ENCODE data around the gene SYPL1.

Gene SYPL1

GRCh38 chr7:106048706-106049020 is 63.4 kb downstream of the SYPL1 start:
- H3K4me3 ChIP-seq (ENCODE audit: low read depth, low read length), result no peak overlapping the region
- no peak for DNase-seq (ENCODE audit: low read depth)
- TF ChIP-seq CTCF (IDR thresholded peaks at IDR 0.05; ENCODE audit: low read depth, low read length), result no peak

- H3K4me3 ChIP-seq (ENCODE audit: low read depth, low read length), result no peak overlapping the region
- DNase-seq (ENCODE audit: low read depth), result no peak
- TF ChIP-seq MAX (IDR thresholded peaks at IDR 0.05; ENCODE audit: low read depth, low read length), result no peak
- TF ChIP-seq CTCF (IDR thresholded peaks at IDR 0.05; ENCODE audit: low read depth, low read length), result no peak
- TF ChIP-seq POLR2A (IDR thresholded peaks at IDR 0.05; ENCODE audit: extremely low read depth, insufficient read length), result no peak
- no peak for TF ChIP-seq MYC (IDR thresholded peaks at IDR 0.05; ENCODE audit: low read depth, low read length)
Observed at GRCh38 chr7:106047818-106048705, 64.0 kb downstream of the SYPL1 start.

- TF ChIP-seq MAX (IDR thresholded peaks at IDR 0.05; ENCODE audit: low read depth, low read length) (no peak), CTCF (IDR thresholded peaks at IDR 0.05; ENCODE audit: low read depth, low read length) (no peak), MYC (IDR thresholded peaks at IDR 0.05; ENCODE audit: low read depth, low read length) (no peak), POLR2A (IDR thresholded peaks at IDR 0.05; ENCODE audit: extremely low read depth, insufficient read length) (no peak)
- no peak overlapping the region for H3K4me3 ChIP-seq (ENCODE audit: low read depth, low read length)
- DNase-seq (ENCODE audit: low read depth), result no peak
Observed at GRCh38 chr7:106047184-106047583, 64.9 kb downstream of the SYPL1 start.

- no peak for DNase-seq (ENCODE audit: low read depth)
Observed at GRCh38 chr7:106045586-106045985, 66.5 kb downstream of the SYPL1 start.

GRCh38 chr7:106045139-106045538 is 67.0 kb downstream of the SYPL1 start:
- TF ChIP-seq CTCF (IDR thresholded peaks at IDR 0.05; ENCODE audit: low read depth, low read length) (no peak), MAX (IDR thresholded peaks at IDR 0.05; ENCODE audit: low read depth, low read length) (no peak), MYC (IDR thresholded peaks at IDR 0.05; ENCODE audit: low read depth, low read length) (no peak)
- no peak overlapping the region for H3K4me3 ChIP-seq (ENCODE audit: low read depth, low read length)
- DNase-seq (ENCODE audit: low read depth), result no peak

More at GRCh38 chr7:106045586-106045985, 66.5 kb downstream of the SYPL1 start:
- H3K4me3 ChIP-seq (ENCODE audit: low read depth, low read length), result no peak overlapping the region
- TF ChIP-seq CTCF (IDR thresholded peaks at IDR 0.05; ENCODE audit: low read depth, low read length) (no peak), POLR2A (IDR thresholded peaks at IDR 0.05; ENCODE audit: extremely low read depth, insufficient read length) (no peak), MYC (IDR thresholded peaks at IDR 0.05; ENCODE audit: low read depth, low read length) (no peak), MAX (IDR thresholded peaks at IDR 0.05; ENCODE audit: low read depth, low read length) (no peak)

- no peak for TF ChIP-seq CTCF (IDR thresholded peaks at IDR 0.05; ENCODE audit: low read depth, low read length)
- TF ChIP-seq POLR2A (IDR thresholded peaks at IDR 0.05; ENCODE audit: extremely low read depth, insufficient read length), result no peak
- no peak for TF ChIP-seq MAX (IDR thresholded peaks at IDR 0.05; ENCODE audit: low read depth, low read length)
- TF ChIP-seq MYC (IDR thresholded peaks at IDR 0.05; ENCODE audit: low read depth, low read length), result no peak
- no peak overlapping the region for H3K4me3 ChIP-seq (ENCODE audit: low read depth, low read length)
- DNase-seq (ENCODE audit: low read depth), result no peak
Observed at GRCh38 chr7:106042196-106042611, 69.9 kb downstream of the SYPL1 start.
